WERI-Rb-1 (cell line): ENCODE data around the gene ITGB5.
A peak's percentile ranks its signal among the peaks of the same experiment; 100 is the strongest.

Source experiments
- DNase-seq: peaks from one replicate; pipeline ENCODE4 v3.0.0-alpha.2; 2020
- H3K27ac ChIP-seq: fragments of 250-450 bp; sonication (Bioruptor Pico); 2 replicates; pipeline ENCODE4 v1.5.1; 2020; ENCODE audit warnings: mild to moderate bottlenecking, moderate library complexity
- H3K27me3 ChIP-seq: fragments of 250-450 bp; sonication (Bioruptor Pico); 2 replicates; pipeline ENCODE4 v1.5.1; 2021; ENCODE audit warnings: mild to moderate bottlenecking, low read depth, moderate library complexity; ENCODE audit not compliant: insufficient read depth, severe bottlenecking
- H3K36me3 ChIP-seq: fragments of 250-450 bp; sonication (Bioruptor Pico); 2 replicates; pipeline ENCODE4 v1.5.1; 2020; ENCODE audit warnings: mild to moderate bottlenecking, moderate library complexity
- H3K4me3 ChIP-seq: 2 replicates; pipeline ENCODE4 v1.5.1; 2011; ENCODE audit warnings: low read depth, mild to moderate bottlenecking, control low read depth, low read length
- H3K9me3 ChIP-seq: fragments of 250-450 bp; sonication (Bioruptor Pico); 2 replicates; pipeline ENCODE4 v1.5.1; 2021; ENCODE audit warnings: mild to moderate bottlenecking, moderate library complexity; ENCODE audit not compliant: severe bottlenecking
- CTCF ChIP-seq: IDR thresholded peaks from 2 replicates; pipeline ENCODE4 v1.5.1; 2011; ENCODE audit warnings: low read depth, mild to moderate bottlenecking, control low read depth, inconsistent platforms, low read length

ITGB5 gene

DNA sequence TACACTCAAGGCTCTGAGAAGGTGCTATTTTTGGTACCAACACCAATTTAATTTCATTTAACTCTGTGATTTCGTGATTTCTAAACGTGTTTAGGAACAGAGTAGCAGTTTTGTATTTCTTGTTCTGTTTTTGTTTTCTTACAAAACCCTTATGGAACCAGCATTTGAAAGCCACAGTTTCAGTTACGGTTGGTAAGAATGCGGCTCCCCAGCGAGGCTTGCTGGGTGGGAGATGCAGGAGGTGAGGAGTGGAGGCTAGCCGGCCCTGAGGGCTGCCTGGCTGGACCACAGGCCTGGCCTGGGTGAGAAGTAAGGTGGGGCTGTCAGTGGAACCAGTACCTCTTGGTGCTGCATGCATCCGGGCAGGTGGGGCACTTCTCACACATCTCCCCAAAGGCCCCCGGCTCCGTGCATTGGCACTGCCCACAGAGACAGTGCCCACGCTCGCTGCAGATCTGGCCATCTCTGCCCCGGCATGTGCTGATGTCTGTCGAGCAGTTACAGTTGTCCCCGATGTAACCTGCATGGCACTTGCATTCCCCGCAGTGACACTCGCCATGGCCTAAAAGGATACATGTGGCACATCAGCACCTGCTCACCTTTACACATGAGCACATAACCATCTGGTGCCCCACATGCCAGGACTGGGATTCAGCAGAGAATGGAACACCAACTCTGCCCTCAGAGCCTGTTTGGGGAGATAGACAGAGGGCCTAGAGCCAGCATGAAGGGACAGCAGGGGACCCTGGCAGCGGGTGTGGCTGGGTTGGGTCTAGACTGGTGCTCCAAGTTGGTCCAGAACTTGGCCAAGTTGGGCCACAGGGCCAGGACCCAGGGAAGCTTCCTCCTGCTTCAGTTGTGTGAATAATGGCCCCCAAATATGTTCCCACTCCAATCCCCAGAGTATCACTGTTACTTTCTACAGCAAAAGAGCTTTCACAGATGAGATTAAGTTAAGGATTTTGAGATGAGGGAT, 113.5 kb downstream of the ITGB5 start:
- Histone ChIP-seq H3K4me3 (no peak overlapping the region), H3K9me3 (no peaks in the 10 kb centered on the region), H3K36me3 (no peaks in the 10 kb centered on the region), H3K27ac (no peak overlapping the region), H3K27me3 (no peaks in the 10 kb centered on the region)
- DNase-seq: no peak
- no peak for TF ChIP-seq CTCF

DNA sequence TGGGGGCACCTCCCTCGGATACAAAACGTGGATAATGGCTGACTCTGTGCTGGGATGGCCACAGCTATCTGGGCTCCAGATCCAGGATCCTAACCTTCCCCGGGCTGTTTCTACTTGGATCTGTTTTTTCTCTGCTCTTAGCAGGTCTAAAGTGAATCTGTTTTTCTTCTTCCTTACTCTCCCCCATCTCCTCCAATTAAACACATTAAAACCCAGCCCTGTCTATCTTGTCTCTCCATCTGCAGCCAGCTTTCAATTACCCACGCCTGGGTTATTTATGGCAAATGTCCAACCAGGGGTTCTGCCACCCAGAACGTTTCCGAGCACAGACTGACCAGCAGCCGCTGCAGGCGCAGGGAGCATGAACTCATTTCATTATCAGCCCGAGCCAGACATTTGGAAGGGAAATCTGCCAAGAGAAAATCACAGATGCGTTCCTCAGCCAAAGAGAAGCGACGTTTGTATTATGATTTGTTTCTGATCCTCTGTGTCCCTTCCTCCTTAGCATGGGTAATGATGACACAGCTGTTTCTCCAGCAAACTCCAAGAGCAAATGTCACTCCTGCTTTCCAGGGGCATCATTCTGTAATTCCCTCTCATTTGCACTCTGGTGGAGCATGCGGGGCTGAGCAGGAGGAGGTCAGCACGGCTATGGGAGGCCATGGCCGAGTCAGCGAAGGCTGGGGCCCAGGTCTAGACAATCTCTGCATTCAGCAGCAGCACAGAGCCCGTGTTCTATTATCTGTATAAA, 114.9 kb downstream of the ITGB5 start:
- no peaks in the 10 kb centered on the region for H3K36me3 ChIP-seq
- no peaks in the 10 kb centered on the region for H3K27me3 ChIP-seq

GRCh38 chr3:124771083-124771445, 116.1 kb downstream of the ITGB5 start:
- no peaks in the 10 kb centered on the region for H3K27me3 ChIP-seq
- H3K4me3 ChIP-seq: no peak overlapping the region
- H3K36me3 ChIP-seq: no peaks in the 10 kb centered on the region
- TF ChIP-seq CTCF: no peak
- H3K9me3 ChIP-seq: no peaks in the 10 kb centered on the region
- DNase-seq: no peak
- H3K27ac ChIP-seq: peak overlapping the region; percentile 52

More for the DNA sequence above, 114.9 kb downstream of the ITGB5 start:
- Histone ChIP-seq H3K4me3 (no peak overlapping the region), H3K9me3 (no peaks in the 10 kb centered on the region), H3K27ac (no peak overlapping the region)
- peak; percentile 12 for DNase-seq
- TF ChIP-seq CTCF: no peak

GRCh38 chr3:124770336-124771082, 116.7 kb downstream of the ITGB5 start:
- TF ChIP-seq CTCF: no peak
- DNase-seq: peak; percentile 86
- H3K27ac ChIP-seq: peak overlapping the region; percentile 52
- H3K9me3 ChIP-seq: no peaks in the 10 kb centered on the region
- peak overlapping the region; percentile 22 for H3K4me3 ChIP-seq
- H3K27me3 ChIP-seq: no peaks in the 10 kb centered on the region
- H3K36me3 ChIP-seq: no peaks in the 10 kb centered on the region

DNA sequence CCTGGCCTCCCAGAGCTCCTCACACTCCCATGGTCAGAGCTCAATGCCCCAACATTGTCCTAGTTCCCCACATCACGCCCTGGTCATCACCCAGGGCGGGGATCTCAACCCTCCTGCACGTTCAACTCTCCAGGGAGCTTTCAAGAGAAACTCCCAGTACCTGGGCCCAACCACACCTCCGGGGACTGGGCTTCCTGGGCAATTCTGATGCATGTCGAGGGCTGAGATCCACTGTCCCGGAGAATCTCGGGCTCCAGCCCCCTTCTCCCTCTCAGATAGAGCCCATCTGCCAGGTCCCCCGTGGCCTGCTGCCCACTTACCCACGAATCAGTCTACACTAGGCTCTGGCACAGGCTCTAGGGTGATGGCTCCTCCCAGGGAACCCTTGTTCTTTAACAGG, 117.7 kb downstream of the ITGB5 start:
- no peaks in the 10 kb centered on the region for H3K9me3 ChIP-seq
- H3K27me3 ChIP-seq: no peaks in the 10 kb centered on the region
- H3K27ac ChIP-seq: no peak overlapping the region
- H3K36me3 ChIP-seq: no peaks in the 10 kb centered on the region
- TF ChIP-seq CTCF: no peak
- H3K4me3 ChIP-seq: no peak overlapping the region
- no peak for DNase-seq
